ENCODE results near the gene TRIM9. TPM values are rescaled to one million over a fixed set of nuclear protein-coding genes. Genes with fewer than 3 reads are reported as not detected.

Gene TRIM9
- total and polyA plus RNA-seq, 4 donors = 0.08 to 1.3 (median 0.50) TPM

DNA sequence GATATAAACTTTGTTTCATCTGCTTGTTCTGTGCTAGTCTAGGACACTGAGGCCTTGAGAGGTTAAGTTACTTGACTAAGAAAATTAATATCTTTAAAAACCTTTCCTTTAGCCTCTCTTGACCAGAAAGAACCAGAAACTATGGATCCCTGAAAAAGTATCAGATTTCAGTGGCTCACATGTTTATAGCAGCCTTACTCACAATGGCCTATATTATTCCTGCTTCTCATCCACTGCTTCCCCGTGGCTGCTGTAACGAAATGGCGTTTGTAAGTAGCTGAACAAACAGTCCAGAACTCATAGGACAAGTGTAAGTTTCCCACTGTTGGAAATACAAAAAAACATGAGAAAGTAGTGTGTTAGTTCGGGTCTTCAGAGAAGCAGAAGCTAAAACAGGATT lies 147.5 kb downstream of the TRIM9 start:
- WGBS, 2 donors = 79 to 88% methylated on average over 4 of the region's 4 CpGs

DNA sequence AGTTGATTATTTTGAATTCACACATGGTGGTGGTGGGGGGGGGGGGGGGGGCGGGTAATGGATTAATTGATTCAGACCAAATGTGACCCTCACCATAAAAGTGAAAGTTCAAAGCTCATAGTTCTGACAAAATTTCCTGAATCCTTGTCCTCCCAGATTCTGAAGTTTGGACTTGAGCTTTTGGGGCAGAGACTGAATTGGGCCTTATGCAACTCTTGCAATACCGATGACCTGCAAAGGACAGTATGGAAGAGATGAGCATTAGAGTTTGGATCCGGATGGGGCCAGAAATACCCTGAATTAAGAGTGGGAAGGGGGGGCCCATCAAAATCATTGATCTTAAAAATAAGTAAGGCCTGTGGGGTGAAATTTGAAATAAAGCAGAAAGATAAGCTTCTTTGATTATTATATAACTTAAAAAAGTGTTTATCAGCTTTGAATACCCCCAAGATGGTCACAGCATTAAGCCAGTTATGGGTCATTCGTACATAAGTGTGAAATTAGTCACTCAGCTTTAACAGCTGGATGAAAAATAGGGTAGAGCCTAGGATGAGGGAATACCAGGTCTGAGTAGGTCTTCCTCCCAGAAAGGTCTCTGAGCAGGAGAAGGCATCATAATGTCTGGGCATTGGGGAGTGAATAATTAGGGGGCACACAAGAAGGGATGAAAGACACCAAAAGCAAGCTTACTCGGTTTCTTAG lies 148.5 kb downstream of the TRIM9 start:
- no peak overlapping the region for H3K9ac ChIP-seq (ENCODE audit: insufficient read depth in 1 of 2, low read length in 2 of 2)
- no peaks in the 10 kb centered on the region for H3K36me3 ChIP-seq (ENCODE audit: control insufficient read depth in 4 of 4, insufficient read depth in 4 of 4, low read length in 4 of 4)
- H3K4me1 ChIP-seq (ENCODE audit: control insufficient read depth in 5 of 5, insufficient read depth in 5 of 5, low read length in 5 of 5) = peaks cover 0 to 15% (median 5%) of the 10 kb centered on the region in 5 donors
- 95% methylated on average over 5 of the region's 5 CpGs for WGBS, 2 donors
- ATAC-seq (ENCODE audit: insufficient read depth, low FRiP score) (no peak), DNase-seq (no peak)
- no peak for TF ChIP-seq CTCF (IDR thresholded peaks at IDR 0.05; ENCODE audit: control extremely low read depth, extremely low read depth)
- no peak overlapping the region for H3K4me3 ChIP-seq
- H3K27me3 ChIP-seq (ENCODE audit: control insufficient read depth in 3 of 3, insufficient read depth in 3 of 3, low read length in 2 of 3) = peaks cover 0 to 4% (median 0%) of the 10 kb centered on the region in 3 donors
- no peak overlapping the region for H3K27ac ChIP-seq (ENCODE audit: low read depth in 1 of 2, low read length in 1 of 2)
- peaks cover 0 to 1% (median 0%) of the 10 kb centered on the region in 4 donors for H3K9me3 ChIP-seq (ENCODE audit: control insufficient read depth in 4 of 4, insufficient read depth in 3 of 4, low read length in 3 of 4)

More for the DNA sequence above, 147.5 kb downstream of the TRIM9 start:
- ATAC-seq (ENCODE audit: insufficient read depth, low FRiP score) (no peak), DNase-seq (peak in 2 of 3 donors; percentile 49 to 55)
- Histone ChIP-seq H3K4me1 (ENCODE audit: control insufficient read depth in 5 of 5, insufficient read depth in 5 of 5, low read length in 5 of 5) (peaks cover 0 to 15% (median 5%) of the 10 kb centered on the region in 5 donors), H3K27me3 (ENCODE audit: control insufficient read depth in 3 of 3, insufficient read depth in 3 of 3, low read length in 2 of 3) (peaks cover 0 to 4% (median 0%) of the 10 kb centered on the region in 3 donors), H3K36me3 (ENCODE audit: control insufficient read depth in 4 of 4, insufficient read depth in 4 of 4, low read length in 4 of 4) (no peaks in the 10 kb centered on the region), H3K9me3 (ENCODE audit: control insufficient read depth in 4 of 4, insufficient read depth in 3 of 4, low read length in 3 of 4) (peaks cover 0 to 1% (median 0%) of the 10 kb centered on the region in 4 donors), H3K9ac (ENCODE audit: insufficient read depth in 1 of 2, low read length in 2 of 2) (no peak overlapping the region), H3K4me3 (no peak overlapping the region), H3K27ac (ENCODE audit: low read depth in 1 of 2, low read length in 1 of 2) (no peak overlapping the region)
- TF ChIP-seq CTCF (IDR thresholded peaks at IDR 0.05; ENCODE audit: control extremely low read depth, extremely low read depth) = no peak

DNA sequence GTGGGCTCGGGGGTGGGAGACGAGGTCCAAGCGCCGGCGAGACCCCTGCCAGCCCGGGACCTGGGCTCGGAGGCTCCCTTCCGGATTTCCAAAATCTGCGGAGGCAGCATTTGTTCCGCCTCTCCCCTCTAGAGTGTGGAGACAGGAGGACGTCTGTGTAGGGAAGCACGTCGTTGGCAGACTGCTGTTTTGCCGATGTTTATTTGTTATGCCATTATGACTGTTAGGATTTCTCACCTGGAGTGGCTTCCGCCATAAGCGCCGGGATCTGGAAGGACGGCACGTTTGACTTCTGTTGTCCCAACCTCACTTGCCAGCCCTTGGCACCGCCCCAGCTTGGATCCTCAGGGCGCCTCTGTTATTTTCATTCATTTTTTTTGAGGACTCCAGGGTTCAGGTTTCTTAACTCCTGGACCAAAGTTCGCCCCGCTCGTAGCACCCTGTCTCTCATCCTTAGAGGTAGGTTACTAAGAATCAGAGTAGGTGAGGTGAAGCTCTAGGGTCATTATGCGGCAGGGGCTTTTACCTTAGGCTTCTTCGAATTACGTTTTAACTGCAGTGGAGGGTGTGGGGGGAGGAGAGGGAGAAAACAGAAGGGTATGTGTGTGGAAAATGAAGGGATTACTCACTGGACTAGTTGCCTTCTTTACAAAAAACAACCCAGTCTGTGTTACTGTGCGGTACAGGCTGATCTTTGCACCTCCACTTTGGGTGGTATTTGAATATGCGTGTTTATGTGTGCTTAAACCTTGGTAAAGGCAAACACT lies 150.1 kb downstream of the TRIM9 start:
- peaks cover 0 to 1% (median 0%) of the 10 kb centered on the region in 4 donors for H3K9me3 ChIP-seq (ENCODE audit: control insufficient read depth in 4 of 4, insufficient read depth in 3 of 4, low read length in 3 of 4)
- ATAC-seq (ENCODE audit: insufficient read depth, low FRiP score) (peak; percentile 67), DNase-seq (peak in 2 of 3 donors; percentile 58 to 69)
- TF ChIP-seq CTCF (IDR thresholded peaks at IDR 0.05; ENCODE audit: control extremely low read depth, extremely low read depth) = no peak
- peak overlapping the region; percentile 82 for H3K4me3 ChIP-seq
- H3K4me1 ChIP-seq (ENCODE audit: control insufficient read depth in 5 of 5, insufficient read depth in 5 of 5, low read length in 5 of 5) = peaks cover 0 to 15% (median 5%) of the 10 kb centered on the region in 5 donors
- no peaks in the 10 kb centered on the region for H3K36me3 ChIP-seq (ENCODE audit: control insufficient read depth in 4 of 4, insufficient read depth in 4 of 4, low read length in 4 of 4)
- 8 to 12% methylated on average over 28 to 29 of the region's 29 CpGs for WGBS, 2 donors
- peak overlapping the region; percentile 71 to 86 for H3K27ac ChIP-seq (ENCODE audit: low read depth in 1 of 2, low read length in 1 of 2)
- H3K9ac ChIP-seq (ENCODE audit: insufficient read depth in 1 of 2, low read length in 2 of 2) = peak overlapping the region; percentile 25 to 45
- H3K27me3 ChIP-seq (ENCODE audit: control insufficient read depth in 3 of 3, insufficient read depth in 3 of 3, low read length in 2 of 3) = peaks cover 0 to 4% (median 0%) of the 10 kb centered on the region in 3 donors
